ENCODE data around the gene TBC1D22A.

The TBC1D22A gene

DNA sequence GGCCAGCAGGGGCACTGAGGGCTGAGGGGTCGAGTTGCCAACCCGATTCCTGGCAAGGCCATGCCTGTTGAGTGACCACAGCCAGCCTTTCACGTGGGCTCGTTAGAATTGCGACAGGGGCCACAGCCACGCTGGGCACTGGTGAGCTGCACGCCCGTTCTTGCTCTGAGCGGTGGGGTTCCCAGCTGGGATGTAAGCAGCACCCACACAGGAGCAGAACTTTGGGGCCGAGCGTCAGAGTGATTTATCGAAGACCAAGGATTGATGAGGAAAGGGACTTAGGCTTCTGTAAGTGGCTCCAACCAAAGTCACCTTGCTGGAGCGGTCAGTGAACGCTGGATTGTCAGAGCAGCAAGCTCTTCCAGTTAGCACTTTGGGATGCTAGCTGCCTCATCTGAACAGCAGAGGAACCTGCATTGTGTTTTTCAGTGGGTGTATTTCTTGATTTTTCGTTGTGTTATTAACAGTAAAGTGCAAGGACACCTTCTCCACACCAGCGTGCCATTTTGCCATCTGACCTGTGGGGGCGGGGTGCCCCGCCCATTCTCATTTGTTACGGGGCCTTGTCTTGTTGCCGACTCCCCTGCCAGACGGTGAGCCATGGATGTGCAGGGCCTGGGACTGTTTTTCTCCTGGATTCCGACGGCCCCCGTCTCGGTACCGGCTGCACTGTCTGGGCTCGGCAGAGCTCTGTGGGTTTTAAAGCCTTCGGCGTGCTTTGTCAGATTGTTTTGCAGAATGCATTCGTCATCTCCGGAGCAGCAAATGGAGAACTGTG is 202.5 kb downstream of the TBC1D22A start:
- DNase-seq = no peak

DNA sequence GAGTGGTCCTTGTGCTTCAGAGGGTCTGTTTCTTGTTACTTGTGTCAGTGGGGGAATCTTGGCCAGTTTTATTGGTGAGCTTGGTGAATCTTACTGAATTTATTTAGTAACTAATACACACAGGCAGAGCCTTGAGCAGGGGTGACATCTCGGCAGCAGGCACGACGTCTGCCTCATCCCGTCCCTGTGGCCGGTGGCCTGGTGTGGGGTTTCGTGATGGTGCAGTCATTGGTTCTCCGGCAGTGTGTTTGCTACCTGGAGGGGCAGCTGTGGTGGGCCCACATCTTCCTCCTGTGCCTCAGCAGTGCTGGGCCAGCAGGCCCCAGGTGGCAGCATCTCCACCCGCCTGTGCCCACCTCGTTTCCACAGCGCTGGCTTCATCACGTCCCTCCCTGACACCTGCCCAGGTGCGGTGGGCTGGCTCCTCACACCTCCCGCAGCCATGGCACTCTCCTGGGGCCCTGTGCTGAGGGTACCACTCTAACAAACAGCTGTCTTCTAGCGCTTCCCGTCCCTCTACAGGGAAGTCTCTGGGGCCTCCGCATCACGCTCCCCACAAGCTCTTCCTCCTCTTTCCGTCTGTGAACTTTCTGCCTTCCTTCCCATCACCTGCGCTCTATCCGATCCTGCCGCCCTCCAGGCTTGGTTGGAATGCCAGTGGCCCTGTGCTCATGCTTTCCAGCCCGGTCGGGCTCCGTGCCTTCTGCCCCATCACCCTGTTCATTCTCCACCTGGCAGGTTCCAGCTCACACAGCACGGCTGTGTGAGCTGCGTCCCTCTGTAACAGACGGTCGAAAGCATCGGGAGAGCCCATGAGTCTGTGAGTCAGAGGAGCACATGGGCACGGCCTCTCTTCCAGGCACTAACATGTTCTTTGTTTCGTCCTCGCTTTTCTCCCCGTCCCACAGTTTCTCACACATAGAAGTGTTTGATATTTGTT is 203.4 kb downstream of the TBC1D22A start:
- DNase-seq = peak; percentile 87

DNA sequence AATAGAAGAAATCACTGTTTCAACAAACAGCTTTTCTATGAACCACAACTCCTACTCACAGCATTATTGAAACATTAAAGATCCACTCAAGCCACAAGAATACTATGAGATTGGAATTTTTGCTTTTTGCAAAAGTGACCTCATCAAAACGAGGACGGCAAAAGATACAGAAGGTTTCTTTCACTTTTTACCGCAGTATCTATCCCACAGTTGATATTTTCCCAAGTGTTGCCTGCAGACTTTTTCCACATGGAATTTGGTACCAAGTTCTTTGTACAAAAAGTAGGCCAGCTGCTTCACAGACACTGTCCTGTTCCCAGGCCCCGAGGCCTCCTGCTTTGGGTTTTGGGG is 204.0 kb downstream of the TBC1D22A start:
- DNase-seq = no peak

DNA sequence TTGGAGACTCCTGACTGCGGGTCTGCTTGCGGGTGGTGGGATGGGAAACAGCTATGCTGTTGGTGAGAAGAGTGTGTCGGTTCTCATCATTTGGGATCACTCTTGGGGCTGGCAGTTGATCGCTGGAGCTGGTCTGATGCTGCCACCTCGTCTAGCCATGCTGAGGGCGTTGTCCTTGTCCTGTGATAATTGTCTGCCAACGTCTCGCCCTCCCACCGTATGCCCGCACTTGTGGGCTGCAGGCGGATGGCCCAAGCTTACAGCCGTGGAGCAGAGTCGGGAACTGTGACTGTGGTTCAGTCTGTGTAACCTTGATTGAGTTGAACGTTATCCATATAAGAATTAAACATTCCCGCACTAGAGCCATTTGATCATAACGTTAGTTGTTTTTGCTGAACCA is 204.4 kb downstream of the TBC1D22A start:
- no peak for DNase-seq

DNA sequence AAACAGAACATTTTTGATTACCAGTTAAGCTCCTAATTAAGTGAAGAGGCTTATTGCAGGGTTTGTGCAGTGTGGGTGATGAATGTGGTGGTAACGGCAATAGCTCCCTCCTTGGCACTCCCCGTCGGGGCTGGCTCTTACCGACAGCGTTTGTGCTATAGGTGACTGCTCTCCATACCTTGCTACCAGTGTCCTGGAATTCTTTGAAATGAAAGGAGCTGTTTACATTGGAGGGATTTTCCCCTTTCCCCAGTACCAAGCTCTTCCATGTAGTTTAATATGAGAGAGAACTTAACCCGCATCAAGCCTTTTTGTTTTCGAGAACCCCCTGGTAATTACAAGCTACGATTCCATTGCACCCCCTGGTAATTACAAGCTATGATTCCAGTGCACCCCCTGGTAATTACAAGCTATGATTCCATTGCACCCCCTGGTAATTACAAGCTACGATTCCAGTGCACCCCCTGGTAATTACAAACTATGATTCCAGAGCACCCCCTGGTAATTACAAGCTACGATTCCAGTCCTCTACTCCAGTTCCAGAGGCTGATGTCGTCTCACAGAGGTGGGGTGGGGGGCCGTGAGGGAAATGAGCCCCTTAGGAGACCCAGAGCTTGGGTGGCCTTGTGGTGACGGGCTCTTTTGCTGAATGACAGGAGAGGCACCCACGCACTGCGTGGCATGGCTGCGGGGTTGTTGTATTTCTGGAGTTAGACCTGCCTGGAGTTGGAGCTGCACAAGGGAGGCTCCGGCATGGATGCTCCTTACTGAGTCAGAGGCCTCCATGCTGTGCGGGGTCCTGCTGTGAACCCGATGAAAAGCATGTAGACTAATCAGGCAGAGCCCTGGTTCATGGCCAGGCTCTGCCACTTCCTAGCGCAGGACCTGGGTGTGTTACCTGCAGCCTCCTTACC is 205.3 kb downstream of the TBC1D22A start:
- no peak for DNase-seq

DNA sequence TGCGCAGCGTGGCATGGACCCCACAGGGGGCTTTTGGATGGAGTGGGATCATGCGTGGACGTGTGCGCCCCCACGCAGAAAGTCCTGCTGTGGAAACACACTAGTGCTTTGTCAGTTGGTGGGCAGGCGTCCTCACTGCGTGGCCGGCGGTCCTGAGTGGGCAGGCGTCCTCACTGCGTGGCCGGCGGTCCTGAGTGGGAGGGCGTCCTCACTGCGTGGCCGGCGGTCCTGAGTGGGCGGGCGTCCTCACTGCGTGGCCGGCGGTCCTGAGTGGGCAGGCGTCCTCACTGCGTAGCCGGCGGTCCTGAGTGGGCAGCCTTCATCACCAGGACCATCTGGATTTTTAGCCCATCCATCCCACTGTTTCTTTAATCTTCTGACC is 205.9 kb downstream of the TBC1D22A start:
- no peak for DNase-seq

DNA sequence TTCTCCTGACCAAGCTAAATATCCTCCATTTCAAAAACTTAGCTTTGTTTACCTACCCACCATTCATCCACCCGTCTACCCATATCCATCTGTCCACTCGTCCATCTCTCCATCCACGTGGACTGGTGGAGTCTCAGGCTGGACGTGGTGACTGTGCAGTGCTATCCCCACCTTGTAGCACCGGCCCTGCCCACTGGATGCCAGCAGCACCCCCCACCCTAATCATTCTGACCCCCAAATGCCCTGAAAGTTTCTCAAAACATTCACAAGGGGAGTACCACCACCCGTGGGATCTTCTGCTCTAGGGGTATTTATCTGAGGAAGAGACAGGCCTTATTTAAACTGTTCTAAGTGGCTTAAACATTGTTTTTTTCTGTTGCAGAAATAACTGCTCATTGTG is 206.4 kb downstream of the TBC1D22A start:
- DNase-seq = no peak

DNA sequence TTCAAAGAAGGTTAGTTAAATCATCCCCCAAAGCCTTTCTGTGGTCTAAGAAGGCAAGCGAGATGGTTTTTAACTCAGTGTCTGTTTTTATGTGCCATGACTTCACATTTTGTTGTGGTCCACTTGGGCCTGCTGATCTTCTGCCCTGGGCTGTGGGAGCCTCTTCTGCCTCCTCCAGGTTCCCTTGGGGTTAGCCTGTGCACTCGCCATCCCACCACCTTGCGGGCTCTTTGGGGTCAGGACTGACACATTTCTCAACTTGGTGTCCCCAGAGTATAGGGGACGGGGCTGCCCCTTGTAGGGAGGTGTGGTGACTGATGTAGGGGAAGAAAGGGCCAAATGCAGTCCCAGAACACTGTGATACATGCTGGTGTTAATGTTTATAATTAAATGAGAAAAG is 207.0 kb downstream of the TBC1D22A start:
- no peak for DNase-seq

DNA sequence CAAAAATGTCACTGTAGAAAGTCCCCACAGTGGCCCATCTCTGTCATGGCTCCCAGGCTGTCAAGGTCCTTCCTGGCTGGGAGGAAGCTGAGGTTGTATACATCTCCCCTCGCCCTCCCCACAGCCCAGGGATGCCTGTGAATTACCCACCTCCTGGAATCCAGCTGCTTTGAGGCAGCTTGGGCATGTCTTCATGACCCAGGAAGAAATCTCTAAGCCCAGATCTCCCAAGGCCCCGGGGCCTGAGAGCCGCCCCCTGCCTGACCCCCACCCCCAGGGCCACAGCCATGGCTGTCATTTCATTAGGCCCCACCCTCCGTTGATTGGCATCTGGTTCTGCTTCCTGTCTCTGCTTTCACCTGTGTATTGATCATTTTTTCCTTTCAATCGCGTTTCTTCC is 207.5 kb downstream of the TBC1D22A start:
- no peak for DNase-seq

DNA sequence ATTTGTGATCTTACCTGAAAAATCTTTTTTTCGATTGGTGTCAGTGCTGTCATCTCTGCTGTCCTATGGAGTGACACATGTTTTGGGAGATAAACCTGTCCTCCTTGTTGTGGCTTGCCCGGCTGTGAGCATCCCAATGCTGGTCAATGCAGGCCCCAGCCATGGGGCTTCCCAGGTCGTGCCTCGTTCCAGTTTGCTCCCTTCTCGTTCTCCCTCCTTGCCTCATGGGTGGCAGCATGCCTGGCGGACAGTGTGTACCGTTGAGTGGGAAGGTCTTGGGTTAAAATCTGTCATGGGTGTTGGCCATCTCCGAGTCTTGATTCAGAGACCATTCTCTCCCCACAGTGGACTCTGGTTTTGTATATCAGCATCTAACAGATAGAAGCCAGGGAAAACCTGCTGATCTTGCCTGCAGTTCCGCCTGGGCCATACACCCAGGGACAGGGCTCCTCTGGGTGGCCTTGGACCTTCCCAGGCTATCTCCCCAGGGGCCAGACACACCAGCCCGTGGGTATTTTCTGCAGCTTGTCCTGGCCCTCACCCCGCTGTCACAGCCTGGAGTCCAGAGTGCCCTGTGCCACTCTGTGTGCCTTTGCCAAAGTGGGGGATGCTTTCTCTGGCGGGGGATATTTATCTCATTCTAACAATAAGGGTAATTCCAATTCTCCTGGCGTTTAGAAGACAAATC is 208.1 kb downstream of the TBC1D22A start:
- no peak for DNase-seq

DNA sequence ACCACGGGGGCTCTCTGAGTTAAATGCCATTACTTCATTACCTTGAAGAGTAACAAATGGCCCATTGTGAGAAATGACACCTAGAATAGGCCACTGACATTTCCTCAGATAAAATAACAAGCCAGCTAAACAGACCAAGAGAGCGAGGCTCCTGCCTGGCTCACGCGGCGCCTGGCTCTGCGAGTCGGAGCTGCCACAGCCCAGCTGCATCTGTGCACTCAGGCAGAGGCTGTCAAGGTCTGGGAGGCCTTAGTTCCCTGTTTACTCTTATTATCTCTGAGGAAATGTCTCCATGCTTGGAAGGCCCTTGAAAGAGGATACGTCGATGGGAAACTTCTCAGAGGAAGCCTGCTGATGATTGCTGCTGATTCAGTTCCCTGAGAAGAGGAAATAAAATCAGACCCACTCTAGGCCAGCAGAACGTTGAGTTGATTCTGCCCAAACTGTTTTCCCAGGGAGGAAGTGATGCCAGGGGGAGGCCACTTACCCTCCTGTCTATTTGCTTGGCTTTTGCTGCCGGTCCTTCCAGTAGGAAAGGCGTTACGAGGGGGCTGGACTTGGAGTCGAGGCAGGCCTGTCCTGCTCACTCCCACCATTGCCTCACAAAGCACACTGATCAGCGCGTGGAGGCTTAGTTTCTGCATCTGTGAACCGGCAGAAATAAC is 208.8 kb downstream of the TBC1D22A start:
- DNase-seq = no peak

DNA sequence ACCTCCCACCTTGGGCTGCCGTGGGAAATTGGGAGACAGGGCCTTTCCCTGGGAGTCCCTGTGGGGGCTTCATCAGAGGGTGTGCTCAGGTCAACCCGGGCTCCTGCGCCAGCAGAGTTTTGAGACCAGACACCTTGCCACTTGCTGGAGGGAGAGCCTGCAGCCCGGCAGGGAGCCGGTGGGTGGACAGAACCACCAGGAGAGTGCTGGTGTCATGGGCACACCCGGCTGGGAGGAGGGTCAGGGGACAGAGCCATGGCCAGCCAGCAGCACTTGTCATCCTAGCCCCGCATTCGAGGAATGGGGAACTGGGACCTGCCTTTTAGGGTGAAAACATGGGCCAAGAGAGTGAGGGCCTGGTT is 209.3 kb downstream of the TBC1D22A start:
- DNase-seq = no peak

DNA sequence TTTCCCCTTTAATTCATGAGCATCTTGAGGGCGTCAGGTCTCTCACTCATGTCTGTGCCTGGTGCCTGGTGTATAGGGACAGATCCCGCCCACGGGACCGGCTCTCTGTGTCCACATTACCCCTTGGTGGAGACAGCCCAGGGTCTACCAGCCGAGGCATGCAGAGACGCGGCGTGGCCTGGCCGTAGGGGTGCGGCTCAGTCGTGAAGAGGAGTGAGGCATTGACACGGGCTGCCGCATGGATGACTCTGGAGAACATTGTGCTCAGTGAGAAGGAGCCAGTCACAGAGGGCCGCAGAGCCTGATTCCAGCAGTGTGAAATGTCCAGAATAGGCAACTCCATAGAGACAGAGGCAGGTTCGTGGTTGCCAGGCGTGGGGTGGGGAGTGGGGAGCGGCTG is 209.8 kb downstream of the TBC1D22A start:
- DNase-seq = no peak

DNA sequence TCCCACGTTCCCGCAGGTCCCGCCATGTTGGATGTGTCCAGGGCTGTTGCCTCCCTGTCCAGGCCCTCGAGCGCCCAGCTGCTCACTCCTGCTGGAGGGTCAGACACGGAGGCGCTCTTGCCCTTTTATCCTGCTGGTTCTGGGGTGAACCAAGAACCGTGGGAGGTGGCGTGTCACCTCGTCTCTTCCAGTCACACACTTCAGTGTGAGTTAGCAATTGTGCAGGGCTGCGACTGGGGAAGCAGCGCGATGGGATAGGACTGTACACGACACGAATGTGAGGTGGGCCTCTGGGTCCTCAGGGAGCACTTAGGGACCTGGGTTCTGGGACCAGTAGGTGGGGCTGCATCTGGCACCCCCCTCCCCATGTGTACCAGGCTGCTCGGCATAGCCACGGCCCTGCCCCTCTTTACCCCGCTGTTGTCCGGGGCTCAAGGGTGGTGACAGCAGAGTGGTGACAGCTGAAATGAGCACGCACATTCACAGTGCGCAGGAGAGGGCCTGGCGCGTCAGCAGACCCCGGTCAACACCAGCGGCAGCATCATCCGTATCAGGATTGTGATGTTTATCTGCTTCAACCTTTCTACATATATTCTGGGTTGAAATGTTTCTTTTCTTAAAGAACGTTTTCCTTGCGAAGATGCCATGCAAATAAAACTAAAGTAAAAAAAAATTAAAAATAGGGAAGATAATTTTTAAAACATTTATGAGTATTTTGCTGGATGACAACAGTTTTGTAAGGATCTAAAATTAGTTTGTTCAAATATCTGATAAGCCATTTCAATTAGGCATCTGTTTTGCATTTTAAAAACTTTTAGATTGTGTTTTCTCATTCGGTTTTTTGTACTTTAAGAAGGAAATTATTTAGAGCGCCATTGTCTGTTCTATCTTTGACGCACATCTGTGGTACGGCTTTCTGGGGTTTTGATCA is 210.7 kb downstream of the TBC1D22A start:
- DNase-seq = no peak

DNA sequence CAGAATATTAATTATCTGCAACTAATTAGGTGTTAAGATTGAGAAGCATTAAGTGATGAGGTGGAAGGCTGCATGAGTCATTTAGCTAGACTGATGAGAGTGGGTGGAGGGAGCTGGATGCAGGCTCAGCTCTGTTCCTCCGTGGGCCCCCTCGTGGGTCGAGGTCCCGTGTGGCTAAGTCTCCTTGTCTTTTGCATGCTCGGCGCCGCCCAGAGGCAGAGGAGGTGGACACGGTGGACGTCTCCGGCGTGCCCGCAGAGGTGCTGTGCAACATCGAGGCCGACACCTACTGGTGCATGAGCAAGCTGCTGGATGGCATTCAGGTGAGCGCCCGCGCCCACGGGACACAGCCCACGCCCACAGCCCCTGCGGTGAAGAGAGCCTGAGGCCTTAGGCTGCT is 211.6 kb downstream of the TBC1D22A start:
- DNase-seq = no peak

DNA sequence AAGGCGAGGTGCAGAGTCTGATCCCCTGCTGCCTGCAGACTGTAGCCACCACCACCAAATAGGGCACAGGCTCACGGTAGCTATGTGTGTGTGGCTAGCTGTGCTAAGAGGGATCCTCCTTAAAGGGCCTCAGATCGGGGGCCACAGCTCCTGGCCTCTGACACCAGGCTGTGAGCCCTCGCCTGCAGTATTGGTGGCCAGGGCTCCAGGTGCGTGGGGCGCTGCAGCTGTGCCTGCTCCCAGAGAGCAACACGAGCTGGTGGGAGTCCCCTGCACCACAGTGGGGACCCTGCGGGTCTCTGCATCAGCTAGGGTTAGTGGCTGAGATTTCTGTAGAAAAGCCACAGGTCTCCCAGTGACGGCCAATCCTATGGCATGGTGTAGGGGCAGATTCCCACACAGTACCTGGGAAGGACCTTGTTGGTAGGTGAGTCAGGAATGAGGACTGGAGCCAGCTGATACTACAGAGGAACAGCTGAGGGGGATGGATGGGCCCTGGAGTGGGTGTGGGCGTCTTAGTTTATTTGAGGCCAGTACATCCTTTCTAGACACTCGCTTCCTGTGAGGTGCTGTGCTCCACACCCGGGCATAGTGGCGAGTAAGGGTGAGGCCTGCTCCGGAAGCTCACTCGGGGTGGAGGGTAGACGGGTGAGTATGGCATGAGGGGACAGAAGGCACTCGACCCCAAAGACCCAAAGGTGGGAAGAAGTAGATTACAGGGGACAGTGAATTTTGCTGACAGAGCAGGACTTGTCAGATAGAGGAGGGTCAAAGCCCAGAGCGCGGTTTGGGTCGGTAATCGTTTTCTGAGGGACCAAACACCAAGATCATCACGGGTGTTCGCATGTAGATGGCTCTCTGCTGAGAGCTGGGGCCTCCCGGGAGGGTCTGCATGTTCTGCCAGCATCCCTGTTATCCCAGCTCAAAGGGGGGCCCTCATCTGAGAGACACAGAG is 212.5 kb downstream of the TBC1D22A start:
- DNase-seq = no peak

DNA sequence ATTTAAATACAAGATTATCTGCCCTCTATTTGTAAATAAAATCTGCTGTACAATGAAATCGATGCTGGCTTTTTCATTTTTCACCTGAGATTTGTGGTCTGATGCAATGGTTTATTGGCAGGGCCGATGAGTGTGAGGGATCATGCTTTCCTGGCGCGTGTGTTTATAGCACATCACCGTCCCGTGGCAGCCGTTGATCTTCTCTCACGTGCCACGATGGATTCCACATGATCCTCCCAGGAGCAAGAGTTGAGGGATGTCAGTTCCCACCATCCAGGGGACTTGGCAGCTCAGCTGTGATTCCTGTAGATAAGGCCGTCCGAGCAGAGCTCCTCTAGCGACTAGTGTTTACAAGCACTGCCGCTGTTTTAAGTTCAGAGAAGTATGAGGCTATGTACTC is 213.7 kb downstream of the TBC1D22A start:
- no peak for DNase-seq

DNA sequence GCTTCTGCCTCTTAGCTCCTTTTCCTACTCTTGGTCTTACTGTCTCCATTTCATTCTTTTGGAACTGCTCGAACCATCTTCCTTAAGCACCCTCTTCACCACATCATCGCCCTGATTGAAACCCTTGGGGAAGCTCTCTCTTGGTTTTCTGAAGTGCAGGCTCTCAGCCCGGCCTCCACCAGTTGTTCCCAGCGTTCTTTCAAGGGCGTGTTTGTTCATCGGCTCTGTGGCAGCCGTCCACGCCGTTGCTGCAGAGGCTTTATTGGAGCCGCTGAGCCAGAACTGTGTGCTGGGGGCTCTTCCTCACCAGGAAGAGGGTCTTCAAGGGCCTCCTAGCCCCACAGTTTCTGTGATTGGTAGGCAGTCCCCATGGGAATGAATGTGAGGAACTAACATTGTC is 214.1 kb downstream of the TBC1D22A start:
- no peak for DNase-seq

DNA sequence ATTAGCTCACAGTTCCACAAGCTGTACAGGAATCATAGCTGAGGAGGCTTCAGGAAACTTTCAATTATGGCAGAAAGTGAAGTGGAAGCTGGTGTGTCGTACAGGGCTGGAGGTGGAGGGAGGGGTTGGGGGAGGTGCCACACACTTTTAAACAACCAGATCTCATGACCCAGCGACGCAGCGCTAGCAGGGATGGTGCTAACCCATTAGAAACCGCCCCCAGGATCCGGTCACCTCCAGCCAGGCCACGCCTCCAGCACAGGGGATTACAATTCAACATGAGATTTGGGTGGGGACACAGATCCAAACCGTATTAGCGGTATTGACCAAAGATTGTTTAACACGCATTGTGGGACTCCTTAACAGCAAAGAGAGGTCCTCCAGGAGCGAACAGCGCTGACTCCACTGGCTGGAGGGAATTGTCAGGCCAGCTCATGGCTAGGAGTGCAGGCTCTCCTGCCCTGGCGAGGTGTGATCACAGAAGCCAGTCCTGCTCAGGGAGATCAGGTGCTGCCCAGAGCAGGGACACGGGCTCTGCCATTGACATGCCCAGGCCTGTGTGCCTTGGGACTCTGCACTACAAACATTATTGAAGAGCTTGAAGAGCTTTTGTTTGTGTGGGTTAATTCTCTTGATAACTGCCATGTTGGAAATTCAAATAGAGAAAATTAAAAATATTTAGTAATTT is 215.3 kb downstream of the TBC1D22A start:
- no peak for DNase-seq
